ENCODE data around the gene CLEC19A. TPM values are rescaled to one million over a fixed set of nuclear protein-coding genes. Genes with fewer than 3 reads are reported as not detected.

CLEC19A gene
- total RNA-seq, 1 experiment from 2014 or later: not detected

DNA sequence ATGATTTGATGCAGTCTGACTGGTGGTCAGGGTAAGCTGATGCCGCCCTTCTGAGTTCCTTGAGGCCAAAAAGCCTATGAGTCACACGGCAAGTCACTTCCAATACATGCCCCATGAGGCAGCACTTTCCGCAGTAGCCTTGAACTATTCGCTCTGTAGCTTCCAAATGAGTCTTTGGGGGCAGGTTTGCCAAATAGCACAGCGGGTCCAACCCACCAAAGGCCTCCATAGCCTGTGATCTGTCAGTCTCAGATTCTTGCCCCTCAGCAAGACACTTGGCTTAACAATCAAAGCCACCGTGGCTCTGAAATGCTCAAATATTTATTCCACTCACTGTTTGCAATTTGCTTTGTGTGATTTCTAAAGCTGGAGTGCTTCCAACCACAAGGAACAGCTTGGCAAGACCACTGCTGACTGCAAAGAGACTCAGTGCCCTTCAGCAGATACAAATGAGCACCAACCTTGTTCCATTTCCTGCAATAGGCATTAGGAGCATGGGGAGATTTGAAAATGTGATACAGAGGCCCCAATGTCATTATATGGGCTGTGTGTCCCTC lies 45.4 kb downstream of the CLEC19A start:
- DNase-seq (ENCODE audit: low read depth, low spot score) (no peak), ATAC-seq (peak; percentile 70)
- no peak overlapping the region for H3K4me3 ChIP-seq (ENCODE audit: low read depth in 2 of 2, low read length in 2 of 2)
- in situ Hi-C loops (cut with HindIII; ENCODE audit: low pct_unique_long_range_greater_than_20kb, low sequenced_read_pairs): no loop called here
- H3K9me3 ChIP-seq (ENCODE audit: control insufficient read depth, insufficient read depth, low read depth, low read length): no peaks in the 10 kb centered on the region
- H3K36me3 ChIP-seq (ENCODE audit: control insufficient read depth, insufficient read depth, low read length): no peaks in the 10 kb centered on the region
- no peaks in the 10 kb centered on the region for H3K4me1 ChIP-seq (ENCODE audit: control insufficient read depth, insufficient read depth, low read length)
- H3K27ac ChIP-seq (ENCODE audit: low read length): no peak overlapping the region
- intact Hi-C loops (cut with micrococcal nuclease; ENCODE audit: unreplicated experiment): no loop called here
- no TSS peak for BruUV-seq (replicated peaks)
- TF ChIP-seq, protein P1, sequence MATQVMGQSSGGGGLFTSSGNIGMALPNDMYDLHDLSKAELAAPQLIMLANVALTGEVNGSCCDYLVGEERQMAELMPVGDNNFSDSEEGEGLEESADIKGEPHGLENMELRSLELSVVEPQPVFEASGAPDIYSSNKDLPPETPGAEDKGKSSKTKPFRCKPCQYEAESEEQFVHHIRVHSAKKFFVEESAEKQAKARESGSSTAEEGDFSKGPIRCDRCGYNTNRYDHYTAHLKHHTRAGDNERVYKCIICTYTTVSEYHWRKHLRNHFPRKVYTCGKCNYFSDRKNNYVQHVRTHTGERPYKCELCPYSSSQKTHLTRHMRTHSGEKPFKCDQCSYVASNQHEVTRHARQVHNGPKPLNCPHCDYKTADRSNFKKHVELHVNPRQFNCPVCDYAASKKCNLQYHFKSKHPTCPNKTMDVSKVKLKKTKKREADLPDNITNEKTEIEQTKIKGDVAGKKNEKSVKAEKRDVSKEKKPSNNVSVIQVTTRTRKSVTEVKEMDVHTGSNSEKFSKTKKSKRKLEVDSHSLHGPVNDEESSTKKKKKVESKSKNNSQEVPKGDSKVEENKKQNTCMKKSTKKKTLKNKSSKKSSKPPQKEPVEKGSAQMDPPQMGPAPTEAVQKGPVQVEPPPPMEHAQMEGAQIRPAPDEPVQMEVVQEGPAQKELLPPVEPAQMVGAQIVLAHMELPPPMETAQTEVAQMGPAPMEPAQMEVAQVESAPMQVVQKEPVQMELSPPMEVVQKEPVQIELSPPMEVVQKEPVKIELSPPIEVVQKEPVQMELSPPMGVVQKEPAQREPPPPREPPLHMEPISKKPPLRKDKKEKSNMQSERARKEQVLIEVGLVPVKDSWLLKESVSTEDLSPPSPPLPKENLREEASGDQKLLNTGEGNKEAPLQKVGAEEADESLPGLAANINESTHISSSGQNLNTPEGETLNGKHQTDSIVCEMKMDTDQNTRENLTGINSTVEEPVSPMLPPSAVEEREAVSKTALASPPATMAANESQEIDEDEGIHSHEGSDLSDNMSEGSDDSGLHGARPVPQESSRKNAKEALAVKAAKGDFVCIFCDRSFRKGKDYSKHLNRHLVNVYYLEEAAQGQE (IDR thresholded peaks at IDR 0.05; ENCODE audit: insufficient read depth in 1 of 2, low read depth in 2 of 2, low read length in 1 of 2): no peak
- TF ChIP-seq, protein P2, sequence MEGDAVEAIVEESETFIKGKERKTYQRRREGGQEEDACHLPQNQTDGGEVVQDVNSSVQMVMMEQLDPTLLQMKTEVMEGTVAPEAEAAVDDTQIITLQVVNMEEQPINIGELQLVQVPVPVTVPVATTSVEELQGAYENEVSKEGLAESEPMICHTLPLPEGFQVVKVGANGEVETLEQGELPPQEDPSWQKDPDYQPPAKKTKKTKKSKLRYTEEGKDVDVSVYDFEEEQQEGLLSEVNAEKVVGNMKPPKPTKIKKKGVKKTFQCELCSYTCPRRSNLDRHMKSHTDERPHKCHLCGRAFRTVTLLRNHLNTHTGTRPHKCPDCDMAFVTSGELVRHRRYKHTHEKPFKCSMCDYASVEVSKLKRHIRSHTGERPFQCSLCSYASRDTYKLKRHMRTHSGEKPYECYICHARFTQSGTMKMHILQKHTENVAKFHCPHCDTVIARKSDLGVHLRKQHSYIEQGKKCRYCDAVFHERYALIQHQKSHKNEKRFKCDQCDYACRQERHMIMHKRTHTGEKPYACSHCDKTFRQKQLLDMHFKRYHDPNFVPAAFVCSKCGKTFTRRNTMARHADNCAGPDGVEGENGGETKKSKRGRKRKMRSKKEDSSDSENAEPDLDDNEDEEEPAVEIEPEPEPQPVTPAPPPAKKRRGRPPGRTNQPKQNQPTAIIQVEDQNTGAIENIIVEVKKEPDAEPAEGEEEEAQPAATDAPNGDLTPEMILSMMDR (IDR thresholded peaks at IDR 0.05): no peak
- TF ChIP-seq SIN3A (IDR thresholded peaks at IDR 0.05; ENCODE audit: borderline replicate concordance, insufficient read depth, low read depth, low read length) (no peak), POLR2AphosphoS5 (IDR thresholded peaks at IDR 0.05; ENCODE audit: low read depth, low read length) (no peak), TCF7L2 (IDR thresholded peaks at IDR 0.05; ENCODE audit: low read depth, low read length) (no peak)
- peaks cover 7% of the 10 kb centered on the region; the same call in 1 of the 2 replicates for H3K27me3 ChIP-seq (ENCODE audit: control insufficient read depth, insufficient read depth, low read length)
- POLR2A ChIA-PET: no interaction called here
- CTCF ChIA-PET: no interaction called here

DNA sequence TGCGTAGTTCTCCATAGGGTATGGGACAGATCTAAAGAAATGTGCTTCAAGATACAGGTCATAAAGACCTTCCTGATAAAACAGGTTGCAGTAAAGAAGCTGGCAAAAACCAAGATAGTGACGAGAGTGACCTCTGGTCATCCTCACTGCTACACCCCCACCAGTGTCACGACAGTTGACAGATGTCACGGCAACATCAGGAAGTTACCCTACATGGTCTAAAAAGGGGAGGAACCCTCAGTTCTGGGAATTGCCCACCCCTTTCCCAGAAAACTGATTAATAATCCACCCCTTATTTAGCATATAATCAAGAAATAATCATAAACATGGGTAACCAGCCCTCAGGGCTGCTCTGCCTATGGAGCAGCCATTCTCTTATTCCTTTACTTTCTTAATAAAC lies 46.3 kb downstream of the CLEC19A start:
- no peak overlapping the region for H3K27ac ChIP-seq (ENCODE audit: low read length)
- H3K9me3 ChIP-seq (ENCODE audit: control insufficient read depth, insufficient read depth, low read depth, low read length): no peaks in the 10 kb centered on the region
- no peaks in the 10 kb centered on the region for H3K4me1 ChIP-seq (ENCODE audit: control insufficient read depth, insufficient read depth, low read length)
- TF ChIP-seq, protein P2 (IDR thresholded peaks at IDR 0.05): no peak
- TF ChIP-seq SIN3A (IDR thresholded peaks at IDR 0.05; ENCODE audit: borderline replicate concordance, insufficient read depth, low read depth, low read length) (no peak), POLR2AphosphoS5 (IDR thresholded peaks at IDR 0.05; ENCODE audit: low read depth, low read length) (no peak), TCF7L2 (IDR thresholded peaks at IDR 0.05; ENCODE audit: low read depth, low read length) (no peak)
- TF ChIP-seq, protein P1 (IDR thresholded peaks at IDR 0.05; ENCODE audit: insufficient read depth in 1 of 2, low read depth in 2 of 2, low read length in 1 of 2): no peak
- H3K4me3 ChIP-seq (ENCODE audit: low read depth in 2 of 2, low read length in 2 of 2): no peak overlapping the region
- DNase-seq (ENCODE audit: low read depth, low spot score) (no peak), ATAC-seq (no peak)
- H3K27me3 ChIP-seq (ENCODE audit: control insufficient read depth, insufficient read depth, low read length): peaks cover 7% of the 10 kb centered on the region; the same call in 1 of the 2 replicates
- POLR2A ChIA-PET: no interaction called here
- in situ Hi-C loops (cut with HindIII; ENCODE audit: low pct_unique_long_range_greater_than_20kb, low sequenced_read_pairs): no loop called here
- CTCF ChIA-PET: no interaction called here
- intact Hi-C loops (cut with micrococcal nuclease; ENCODE audit: unreplicated experiment): no loop called here
- H3K36me3 ChIP-seq (ENCODE audit: control insufficient read depth, insufficient read depth, low read length): no peaks in the 10 kb centered on the region
- no TSS peak for BruUV-seq (replicated peaks)

Data from Panc1 (cell line).